Activated CD4-positive, alpha-beta T cell treated with anti-CD3 and anti-CD28 coated beads, Interleukin-2, amount 50 U/mL, for 4 hours (primary cell): ENCODE measurements around the gene MRPS7.

Experiments
- DNase-seq, 2 experiments: peaks; one replicate each; pipeline ENCODE4 v3.0.0-alpha.2; 2020

The MRPS7 gene

GRCh38 chr17:75315541-75316243 is 54.0 kb downstream of the MRPS7 start:
- no peak for DNase-seq
